Left renal cortex interstitium (tissue), 4 donors: Measurements from ENCODE around the gene VN1R4. TPM values are rescaled to one million over a fixed set of nuclear protein-coding genes. Genes with fewer than 3 reads are reported as not detected.

Experiments used
- polyA plus RNA-seq, 4 donors: library from polyadenylated mRNA; unstranded; fragments of 120-200 nt; gene quantifications; one replicate each; pipeline ENCODE4 v1.2.1, GENCODE V29; 2013; ENCODE audit not compliant: insufficient read length in 4 of 4

Gene VN1R4
- polyA plus RNA-seq, 4 donors = not detected

Other genes starting within 250 kb of the VN1R4 start
- under 1 TPM in 1 of 4 donors, not detected in 3; 0.17 TPM for gene ERVV-2, start 223.0 kb downstream of the VN1R4 start, polyA plus RNA-seq
- gene ZNF160, start 164.3 kb downstream of the VN1R4 start, polyA plus RNA-seq = 10 to 100 TPM; 29.5 to 90.9 (median 48.3) TPM
- 10 to 100 TPM; 18.7 to 28.2 (median 22.1) TPM for gene ZNF415, start 134.8 kb downstream of the VN1R4 start, polyA plus RNA-seq
- gene ZNF347, start 108.7 kb downstream of the VN1R4 start, polyA plus RNA-seq = 10 to 100 TPM in 3 of 4 donors, 1 to 10 TPM in 1; 9.7 to 16.9 (median 12.0) TPM
- gene ZNF665, start 74.4 kb downstream of the VN1R4 start, polyA plus RNA-seq = 10 to 100 TPM in 1 of 4 donors, 1 to 10 TPM in 3; 6.3 to 12.9 (median 9.1) TPM
- 10 to 100 TPM; 45.6 to 53.5 (median 49.5) TPM for gene ZNF677, start 12.8 kb downstream of the VN1R4 start, polyA plus RNA-seq
- under 1 TPM in 2 of 4 donors, not detected in 2; 0.17 to 0.33 TPM for gene VN1R2, start 9.4 kb downstream of the VN1R4 start, polyA plus RNA-seq
- 10 to 100 TPM in 1 of 4 donors, 1 to 10 TPM in 3; 7.5 to 10.8 (median 9.0) TPM for gene ZNF845, start 66.0 kb upstream of the VN1R4 start, polyA plus RNA-seq
- gene ZNF525, start 98.0 kb upstream of the VN1R4 start, polyA plus RNA-seq = 10 to 100 TPM in 3 of 4 donors, 1 to 10 TPM in 1; 9.4 to 14.3 (median 11.9) TPM
- gene ZNF765, start 127.4 kb upstream of the VN1R4 start, polyA plus RNA-seq = 10 to 100 TPM; 10.2 to 15.7 (median 12.7) TPM
- gene ZNF761, start 164.3 kb upstream of the VN1R4 start, polyA plus RNA-seq = 10 to 100 TPM; 10.7 to 17.4 (median 14.7) TPM
- 1 to 10 TPM; 6.6 to 8.0 (median 6.9) TPM for gene ZNF813, start 200.0 kb upstream of the VN1R4 start, polyA plus RNA-seq